T-helper 1 cell treated with Interleukin-12 subunit alpha and Interleukin-12 subunit beta and Interleukin-4 antibody, amounts not matched to agents 30 ng/mL and 1 ng/mL, for 36 hours (primary cell): ENCODE measurements around the gene SLIT3. TPM values are rescaled to one million over a fixed set of nuclear protein-coding genes. Genes with fewer than 3 reads are reported as not detected.

Experiments used
- intact Hi-C: fragments of 100-400 bp; cut with micrococcal nuclease; formaldehyde crosslinking; loops from one replicate; pipeline ENCODE4 v1.15.1; 2024
- total RNA-seq: library from RNA; stranded (reverse); gene quantifications from 2 replicates; pipeline ENCODE4 v1.2.3, GENCODE V29; 2022

The SLIT3 gene
- total RNA-seq, 1 donor from 2014 or later: not detected

GRCh38 chr5:168975331-168975730 lies 325.6 kb downstream of the SLIT3 start:
- intact Hi-C loops: no loop called here

GRCh38 chr5:168974082-168974481 lies 326.9 kb downstream of the SLIT3 start:
- intact Hi-C loops: no loop called here

- intact Hi-C loops: no loop called here
Observed at GRCh38 chr5:168972731-168973130, 328.2 kb downstream of the SLIT3 start.

GRCh38 chr5:168971100-168971499 lies 329.8 kb downstream of the SLIT3 start:
- intact Hi-C loops: no loop called here

- intact Hi-C loops: no loop called here
Observed at GRCh38 chr5:168969326-168969886, 331.5 kb downstream of the SLIT3 start.

GRCh38 chr5:168967882-168968620 lies 332.9 kb downstream of the SLIT3 start:
- intact Hi-C loops: no loop called here

- intact Hi-C loops: no loop called here
Observed at GRCh38 chr5:168965638-168966037, 335.3 kb downstream of the SLIT3 start.

- intact Hi-C loops: no loop called here
Observed at GRCh38 chr5:168964182-168964581, 336.8 kb downstream of the SLIT3 start.

GRCh38 chr5:168962306-168962705 lies 338.6 kb downstream of the SLIT3 start:
- intact Hi-C loops: no loop called here

- intact Hi-C loops: no loop called here
Observed at GRCh38 chr5:168961681-168962080, 339.3 kb downstream of the SLIT3 start.

- intact Hi-C loops: no loop called here
Observed at GRCh38 chr5:168960497-168960896, 340.4 kb downstream of the SLIT3 start.

- intact Hi-C loops: no loop called here
Observed at GRCh38 chr5:168953351-168953750, 347.6 kb downstream of the SLIT3 start.

- intact Hi-C loops: no loop called here
Observed at GRCh38 chr5:168952196-168952595, 348.7 kb downstream of the SLIT3 start.

- intact Hi-C loops: no loop called here
Observed at GRCh38 chr5:168951769-168952168, 349.2 kb downstream of the SLIT3 start.

- intact Hi-C loops: no loop called here
Observed at GRCh38 chr5:168951356-168951755, 349.6 kb downstream of the SLIT3 start.

GRCh38 chr5:168950241-168950951 lies 350.5 kb downstream of the SLIT3 start:
- intact Hi-C loops: no loop called here

- intact Hi-C loops: no loop called here
Observed at GRCh38 chr5:168948746-168949145, 352.2 kb downstream of the SLIT3 start.

- intact Hi-C loops: no loop called here
Observed at GRCh38 chr5:168947212-168947868, 353.6 kb downstream of the SLIT3 start.

- intact Hi-C loops: no loop called here
Observed at GRCh38 chr5:168946363-168946762, 354.6 kb downstream of the SLIT3 start.

- intact Hi-C loops: no loop called here
Observed at GRCh38 chr5:168944004-168944403, 356.9 kb downstream of the SLIT3 start.

GRCh38 chr5:168943091-168943884 lies 357.7 kb downstream of the SLIT3 start:
- intact Hi-C loops: no loop called here
